IPS DF 6.9 (cell line): ENCODE data around the gene SRSF6.

Source experiments
- DNase-seq: peaks from one replicate; pipeline ENCODE4 v3.0.0-alpha.2; 2013; ENCODE audit warnings: low read depth, low spot score
- H3K27ac ChIP-seq: one replicate; pipeline ENCODE4 v1.5.1; 2013; ENCODE audit warnings: low read length, control low read depth
- H3K27me3 ChIP-seq: 2 replicates; pipeline ENCODE4 v1.6.1; 2013; ENCODE audit warnings: mild to moderate bottlenecking, low read length; ENCODE audit not compliant: control insufficient read depth, insufficient read depth
- H3K36me3 ChIP-seq: 2 replicates; pipeline ENCODE4 v1.6.1; 2013; ENCODE audit warnings: low read length; ENCODE audit not compliant: control insufficient read depth, insufficient read depth
- H3K4me1 ChIP-seq: 2 replicates; pipeline ENCODE4 v1.6.1; 2013; ENCODE audit warnings: low read length; ENCODE audit not compliant: control insufficient read depth, insufficient read depth
- H3K4me3 ChIP-seq: 2 replicates; pipeline ENCODE4 v1.5.1; 2013; ENCODE audit warnings: mild to moderate bottlenecking, low read length
- H3K9me3 ChIP-seq: 2 replicates; pipeline ENCODE4 v1.6.1; 2013; ENCODE audit warnings: low read length, inconsistent platforms; ENCODE audit not compliant: control insufficient read depth, insufficient read depth
- WGBS: extraction: QIAGEN DNeasy Blood & Tissue Kit; methylation state at CpG from one replicate; pipeline ENCODE4 v1.1.7; 2013; ENCODE audit warnings: mixed read lengths, missing lambda C conversion rate; ENCODE audit not compliant: insufficient read length, insufficient coverage; 5-methylcytosine and 5-hydroxymethylcytosine counted together

Gene SRSF6

DNA sequence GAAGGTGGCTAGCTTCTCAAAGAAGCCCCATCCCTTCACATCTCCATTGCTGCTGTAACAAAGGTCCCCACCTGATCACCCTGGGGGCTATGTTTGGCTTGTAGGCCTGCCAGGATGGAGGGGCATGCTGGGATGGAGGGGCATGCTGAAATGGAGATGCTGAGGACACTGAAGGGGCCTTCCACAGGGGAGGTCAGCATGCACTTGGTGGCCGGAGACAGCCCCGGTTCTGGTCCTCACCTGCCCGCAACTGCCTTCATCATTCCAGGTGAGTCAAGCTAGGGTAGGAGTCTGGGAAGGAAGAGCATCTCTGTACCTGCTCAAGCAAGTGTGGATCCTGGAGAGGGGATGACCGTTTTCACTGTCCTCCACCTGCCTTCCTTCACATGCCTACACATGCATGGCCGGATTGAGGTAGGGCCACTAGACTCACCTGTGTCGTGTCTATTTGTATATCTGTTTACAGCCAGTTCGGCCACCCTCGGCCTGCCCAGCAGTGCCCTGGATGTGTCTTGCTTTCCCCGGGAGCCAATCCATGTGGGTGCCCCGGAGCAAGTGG lies 55.8 kb downstream of the SRSF6 start:
- H3K9me3 ChIP-seq, result no peaks in the 10 kb centered on the region
- H3K4me3 ChIP-seq, result peak overlapping the region; percentile 45; the same call in 1 of the 2 replicates
- no peak overlapping the region for H3K27ac ChIP-seq
- no peaks in the 10 kb centered on the region for H3K27me3 ChIP-seq
- 0 out of 2 replicates have a peak, but pooled peaks cover 2% of the 10 kb centered on the region for H3K4me1 ChIP-seq
- H3K36me3 ChIP-seq, result no peaks in the 10 kb centered on the region
- WGBS, result no CpG with 5 or more reads among the region's 10 CpGs
- DNase-seq, result no peak
